Activated T-cell treated with anti-CD3 and anti-CD28 coated beads, Interleukin-2, amount 50 U/mL, for 4 hours (primary cell): Measurements from ENCODE around the gene FHAD1. TPM values are rescaled to one million over a fixed set of nuclear protein-coding genes. Genes with fewer than 3 reads are reported as not detected.
"Not testable (repeated sequence)": the region's sequence is repeated elsewhere in the genome, so short reads cannot be mapped to it uniquely, and the experiment has no call there.

ENCODE experiments used
- ATAC-seq, 2 donors: fragments of 200-7000 bp; cut with Tn5 transposase; one replicate each; pipeline ENCODE4 v1.10.0; 2021
- DNase-seq: peaks from one replicate; pipeline ENCODE4 v3.0.0-alpha.2; 2020
- H3K27me3 Mint-ChIP-seq: one replicate; pipeline ENCODE4 v1.8.0; 2021; ENCODE audit warnings: low read depth, mixed read lengths
- H3K36me3 Mint-ChIP-seq: one replicate; pipeline ENCODE4 v1.8.0; 2022; ENCODE audit warnings: mixed read lengths; ENCODE audit not compliant: insufficient read depth
- H3K4me1 Mint-ChIP-seq: one replicate; pipeline ENCODE4 v1.8.0; 2021; ENCODE audit warnings: low read depth, mixed read lengths
- H3K4me3 Mint-ChIP-seq: one replicate; pipeline ENCODE4 v1.8.0; 2021; ENCODE audit warnings: mild to moderate bottlenecking, moderate library complexity, mixed read lengths
- H3K9me3 Mint-ChIP-seq: one replicate; pipeline ENCODE4 v1.8.0; 2021; ENCODE audit warnings: mixed read lengths
- total RNA-seq, 3 donors: library from RNA; stranded (reverse); gene quantifications; one replicate each; pipeline ENCODE4 v1.2.1, GENCODE V29; 2021

Gene FHAD1
- total RNA-seq, 3 donors from 2014 or later = 0.08 to 0.50 (median 0.20) TPM

DNA sequence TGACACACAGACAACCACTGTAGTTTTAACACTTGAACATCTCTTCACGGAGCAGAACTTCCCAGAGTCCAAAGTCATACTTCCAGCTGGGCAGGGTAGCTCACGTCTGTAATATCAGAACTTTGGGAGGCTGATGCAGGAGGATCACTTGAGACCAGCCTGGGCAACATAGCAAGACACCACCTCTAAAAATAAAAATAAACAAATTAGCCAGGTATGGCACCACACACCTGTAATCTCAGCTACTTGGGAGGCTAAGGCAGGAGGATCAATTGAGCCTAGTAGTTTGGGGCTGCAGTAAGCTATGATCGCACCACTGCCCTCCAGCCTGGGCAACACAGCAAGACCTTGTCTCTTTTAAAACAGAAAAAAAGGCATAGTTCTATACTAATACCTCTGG lies 138.4 kb downstream of the FHAD1 start:
- H3K4me1 Mint-ChIP-seq = peaks cover 8% of the 10 kb centered on the region

DNA sequence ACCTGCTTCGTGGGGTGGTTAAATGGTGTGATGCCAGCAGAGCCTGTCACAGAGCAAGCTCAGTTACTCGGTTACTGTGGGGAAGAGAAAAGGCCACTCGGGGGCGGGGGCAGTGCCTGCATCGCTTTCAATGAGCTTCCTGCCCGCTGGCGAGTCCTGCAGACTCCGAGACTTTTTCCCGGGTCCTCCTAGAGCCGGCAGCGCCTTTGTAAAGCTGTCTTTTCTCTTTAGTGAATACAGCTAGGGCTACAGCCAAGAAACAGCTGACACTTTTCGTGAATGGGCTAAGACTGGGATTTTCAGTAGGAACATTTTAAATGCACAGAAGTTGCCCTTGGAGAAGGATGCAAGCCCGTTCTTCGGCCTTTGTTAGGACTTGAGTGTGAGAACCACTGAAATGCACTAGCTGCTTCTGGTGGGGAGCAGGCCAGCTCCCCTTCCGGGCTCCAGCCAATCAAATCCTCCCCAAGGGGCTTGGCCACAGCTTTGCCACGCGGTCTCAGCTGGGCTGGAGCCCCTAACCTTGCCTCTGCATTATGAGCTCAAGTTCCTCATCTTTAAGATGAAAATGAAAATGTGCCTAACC lies 139.2 kb downstream of the FHAD1 start:
- ATAC-seq (peak in 1 of 2 donors; percentile 36), DNase-seq (no peak)

More for the DNA sequence above, 138.4 kb downstream of the FHAD1 start:
- peaks cover 15% of the 10 kb centered on the region for H3K27me3 Mint-ChIP-seq
- H3K36me3 Mint-ChIP-seq = no peaks in the 10 kb centered on the region
- H3K4me3 Mint-ChIP-seq = no peak overlapping the region
- H3K9me3 Mint-ChIP-seq = no peaks in the 10 kb centered on the region
- DNase-seq (no peak), ATAC-seq (no peak)

DNA sequence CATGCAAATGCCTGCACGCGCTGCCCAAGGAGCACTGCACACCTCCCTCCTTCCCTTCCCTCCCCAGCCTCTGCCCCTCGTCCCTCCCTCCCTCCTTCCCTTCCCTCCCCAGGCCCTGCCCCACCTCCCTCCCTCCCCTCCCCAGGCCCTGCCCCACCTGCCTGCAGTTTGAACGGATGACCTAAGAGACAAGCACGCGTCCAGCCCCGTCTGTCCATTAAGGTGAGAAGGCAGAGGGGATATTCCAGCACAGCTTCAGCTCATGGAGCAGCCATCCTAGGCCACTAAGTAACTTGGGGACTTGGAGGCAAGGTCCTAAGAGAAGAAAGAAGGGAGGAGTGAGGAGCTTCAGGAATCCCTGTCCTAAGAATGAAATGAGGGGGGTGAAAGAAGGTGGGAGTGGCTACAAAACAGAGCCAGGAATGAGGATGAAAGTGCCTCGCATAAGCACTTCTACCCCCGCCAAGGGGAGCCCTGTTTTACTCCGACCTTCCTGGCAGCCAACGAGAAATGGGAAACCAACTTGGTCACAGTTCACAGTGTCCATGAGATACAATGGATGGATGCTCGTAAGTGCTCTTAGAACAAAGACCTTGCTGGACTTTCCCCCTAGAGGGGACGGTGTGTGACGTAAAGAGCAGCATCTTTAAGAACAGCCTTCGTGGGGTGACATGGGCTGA lies 141.3 kb downstream of the FHAD1 start:
- H3K27me3 Mint-ChIP-seq = peaks cover 15% of the 10 kb centered on the region
- H3K4me3 Mint-ChIP-seq = no peak overlapping the region
- DNase-seq (no peak), ATAC-seq (no peak)
- H3K36me3 Mint-ChIP-seq = no peaks in the 10 kb centered on the region
- peaks cover 8% of the 10 kb centered on the region for H3K4me1 Mint-ChIP-seq
- H3K9me3 Mint-ChIP-seq = no peaks in the 10 kb centered on the region

More for the DNA sequence above, 139.2 kb downstream of the FHAD1 start:
- no peak overlapping the region for H3K4me3 Mint-ChIP-seq
- H3K9me3 Mint-ChIP-seq = no peaks in the 10 kb centered on the region
- peaks cover 8% of the 10 kb centered on the region for H3K4me1 Mint-ChIP-seq
- peaks cover 15% of the 10 kb centered on the region for H3K27me3 Mint-ChIP-seq
- H3K36me3 Mint-ChIP-seq = no peaks in the 10 kb centered on the region

DNA sequence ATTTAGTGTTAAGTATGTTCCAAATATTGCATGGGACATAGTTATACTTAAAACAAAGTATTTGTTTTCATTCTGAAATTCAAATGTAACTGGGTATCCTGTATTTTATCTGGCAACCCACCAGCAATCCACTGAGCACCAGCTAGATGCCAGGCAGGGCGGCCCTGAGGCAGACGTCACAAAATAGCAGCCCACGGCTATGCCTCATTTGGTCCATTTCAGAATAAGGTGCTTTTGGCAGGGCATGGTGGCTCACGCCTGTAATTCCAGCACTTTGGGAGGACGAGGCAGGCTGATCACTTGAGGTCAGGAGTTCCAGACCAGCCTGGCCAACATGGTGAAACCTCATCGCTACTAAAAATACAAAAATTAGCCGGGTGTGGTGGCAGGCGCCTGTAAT lies 142.8 kb downstream of the FHAD1 start:
- H3K4me3 Mint-ChIP-seq, ATAC-seq, DNase-seq, H3K9me3 Mint-ChIP-seq, H3K27me3 Mint-ChIP-seq, H3K36me3 Mint-ChIP-seq, H3K4me1 Mint-ChIP-seq: not testable (repeated sequence)

DNA sequence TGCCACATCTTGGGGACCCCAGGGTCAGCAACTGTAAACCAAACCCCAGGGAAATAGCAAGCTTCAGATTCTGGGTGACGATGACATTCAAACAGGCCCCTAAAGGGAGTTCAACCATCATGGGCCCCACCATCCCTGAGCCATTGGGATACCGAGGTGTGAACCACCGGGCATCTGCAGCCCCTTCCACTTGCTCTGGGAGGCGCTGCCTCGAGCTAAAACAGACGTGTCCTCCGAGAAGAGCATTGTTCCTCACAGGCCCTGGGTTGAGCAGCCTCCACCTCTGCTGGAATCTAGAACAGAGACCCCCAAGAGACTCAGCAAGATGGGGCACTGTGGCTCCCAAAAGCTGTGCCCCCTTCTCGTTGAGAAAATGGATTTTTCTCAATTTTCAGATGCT lies 143.6 kb downstream of the FHAD1 start:
- Mint-ChIP-seq H3K4me3 (no peak overlapping the region), H3K4me1 (peaks cover 3% of the 10 kb centered on the region), H3K36me3 (no peaks in the 10 kb centered on the region), H3K27me3 (peaks cover 5% of the 10 kb centered on the region), H3K9me3 (no peaks in the 10 kb centered on the region)
- DNase-seq (no peak), ATAC-seq (no peak)

DNA sequence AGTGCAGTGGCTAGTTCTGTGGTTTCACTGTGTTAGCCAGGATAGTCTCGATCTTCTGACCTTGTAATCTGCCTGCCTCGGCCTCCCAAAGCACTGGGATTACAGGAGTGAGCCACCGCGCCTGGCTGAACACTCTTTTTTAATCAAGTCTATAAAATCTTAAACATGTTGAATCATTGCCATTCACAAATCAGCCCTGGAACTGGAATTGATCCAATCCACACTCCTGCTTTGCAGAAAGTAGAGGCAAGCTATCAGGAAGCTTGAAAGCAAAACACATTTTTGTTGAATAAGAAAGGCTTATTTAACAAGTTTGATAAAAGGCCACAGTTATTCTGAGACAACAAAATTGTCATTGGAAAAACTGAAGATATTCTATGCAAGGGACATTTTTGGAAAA lies 144.3 kb downstream of the FHAD1 start:
- Mint-ChIP-seq H3K4me1 (peaks cover 2% of the 10 kb centered on the region), H3K9me3 (no peaks in the 10 kb centered on the region), H3K27me3 (peaks cover 5% of the 10 kb centered on the region), H3K4me3 (no peak overlapping the region), H3K36me3 (no peaks in the 10 kb centered on the region)
- ATAC-seq (no peak), DNase-seq (no peak)

DNA sequence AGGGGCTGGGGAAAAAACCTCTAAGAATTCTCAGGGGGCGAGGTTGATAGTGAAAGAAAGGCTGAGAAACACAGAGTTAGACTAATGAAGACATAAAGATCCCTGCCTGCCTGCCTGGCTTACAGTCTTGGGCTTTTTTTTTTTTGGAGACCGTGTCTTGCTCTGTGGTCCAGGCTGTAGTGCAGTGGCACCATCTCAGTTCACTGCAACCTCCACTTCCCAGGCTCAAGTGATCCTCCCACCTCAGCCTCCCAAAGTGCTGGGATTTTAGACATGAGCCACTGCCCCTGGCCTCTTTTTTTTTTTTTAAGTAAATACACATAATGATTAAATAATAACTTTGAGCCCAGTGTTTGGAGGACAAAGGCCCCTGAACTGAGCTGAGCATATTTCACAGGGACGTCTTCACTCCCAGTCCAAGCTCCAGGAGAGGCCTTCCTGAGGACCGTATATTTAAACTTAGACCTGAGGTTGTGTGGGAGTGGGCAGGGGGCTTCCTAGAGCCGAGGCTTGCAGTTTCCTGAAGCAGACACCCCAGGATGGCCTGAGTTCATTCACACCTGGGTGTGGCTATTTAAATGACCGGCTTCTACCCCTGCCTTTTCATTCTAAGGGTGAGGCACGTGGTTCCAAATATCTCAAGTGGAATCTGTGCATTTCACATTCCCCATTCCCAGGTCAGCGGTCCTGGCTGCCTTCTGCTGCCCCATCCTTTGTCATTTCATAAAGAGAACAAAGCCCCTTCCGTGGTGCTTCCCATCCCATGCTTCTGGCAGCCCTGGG lies 146.6 kb downstream of the FHAD1 start:
- peaks cover under 1% of the 10 kb centered on the region for H3K27me3 Mint-ChIP-seq
- no peaks in the 10 kb centered on the region for H3K36me3 Mint-ChIP-seq
- no peak overlapping the region for H3K4me3 Mint-ChIP-seq
- H3K9me3 Mint-ChIP-seq = no peaks in the 10 kb centered on the region
- no peak for ATAC-seq
- no peaks in the 10 kb centered on the region for H3K4me1 Mint-ChIP-seq
- DNase-seq = no peak

DNA sequence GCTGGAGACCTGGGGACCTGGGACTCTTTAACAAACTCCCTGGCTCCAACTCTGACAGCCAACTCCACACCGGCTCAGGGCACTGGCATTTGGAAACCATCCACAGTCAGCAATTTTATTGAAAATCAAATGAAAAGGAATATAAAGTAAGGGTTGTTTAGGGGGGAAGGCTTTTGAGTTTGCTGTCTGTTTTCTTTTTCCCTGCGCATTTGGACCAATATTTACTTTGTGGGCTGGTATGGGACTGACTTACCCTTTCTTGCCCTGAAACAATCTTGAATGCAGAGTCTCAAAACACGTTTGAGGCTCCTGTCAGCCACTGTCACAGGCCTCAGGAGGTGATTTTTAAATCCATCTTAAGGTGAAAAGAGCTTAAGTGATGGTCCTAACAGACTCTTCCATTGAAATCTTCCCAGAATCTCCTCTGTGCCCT lies 147.3 kb downstream of the FHAD1 start:
- Mint-ChIP-seq H3K36me3 (no peaks in the 10 kb centered on the region), H3K4me1 (no peaks in the 10 kb centered on the region), H3K9me3 (peaks cover under 1% of the 10 kb centered on the region), H3K27me3 (no peaks in the 10 kb centered on the region), H3K4me3 (no peak overlapping the region)
- ATAC-seq (no peak), DNase-seq (no peak)

DNA sequence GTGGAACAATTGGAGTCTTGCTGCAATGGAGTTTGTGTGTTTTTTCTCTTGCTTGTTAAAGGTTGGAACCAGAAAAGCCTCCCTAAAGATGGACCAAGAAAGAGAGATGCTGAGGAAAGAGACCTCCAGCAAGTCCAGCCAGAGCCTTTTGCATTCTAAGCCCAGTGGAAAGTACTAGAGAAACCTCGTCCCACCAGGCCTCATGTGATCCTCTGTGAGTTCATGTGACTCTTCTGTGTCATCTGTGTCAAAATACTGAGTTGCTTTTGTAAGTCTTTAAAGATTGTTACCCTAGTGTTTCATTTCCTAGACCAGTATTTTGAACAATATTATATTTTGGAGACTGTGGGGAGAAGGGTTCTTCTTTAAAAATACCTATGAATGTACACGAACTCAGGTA lies 150.2 kb downstream of the FHAD1 start:
- H3K27me3 Mint-ChIP-seq = no peaks in the 10 kb centered on the region
- no peak for DNase-seq
- H3K9me3 Mint-ChIP-seq = peaks cover 4% of the 10 kb centered on the region
- H3K4me1 Mint-ChIP-seq = no peaks in the 10 kb centered on the region
- no peak for ATAC-seq
- H3K4me3 Mint-ChIP-seq = no peak overlapping the region
- no peaks in the 10 kb centered on the region for H3K36me3 Mint-ChIP-seq

DNA sequence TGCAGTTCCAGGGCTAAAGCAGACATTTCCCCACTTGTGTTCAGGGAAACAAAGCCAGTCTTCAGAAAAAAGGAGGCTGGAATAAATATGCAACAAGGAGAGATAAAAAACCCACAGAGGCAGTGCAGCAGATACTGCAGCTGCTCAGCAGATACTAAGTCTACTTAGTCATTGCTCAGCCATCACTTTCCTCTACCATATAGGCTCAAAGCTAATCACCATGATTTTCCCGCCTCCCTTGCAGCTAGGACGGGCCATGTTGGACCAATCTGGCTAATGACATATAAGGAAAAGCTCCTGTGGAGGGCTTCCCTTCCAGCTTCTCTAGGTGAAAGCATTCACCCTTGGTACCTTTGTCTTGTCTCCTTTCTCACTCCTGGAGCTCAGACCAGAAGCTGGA lies 152.7 kb downstream of the FHAD1 start:
- ATAC-seq (no peak), DNase-seq (no peak)
- H3K4me3 Mint-ChIP-seq = no peak overlapping the region
- H3K9me3 Mint-ChIP-seq = peaks cover 4% of the 10 kb centered on the region
- no peaks in the 10 kb centered on the region for H3K36me3 Mint-ChIP-seq
- no peaks in the 10 kb centered on the region for H3K27me3 Mint-ChIP-seq
- H3K4me1 Mint-ChIP-seq = no peaks in the 10 kb centered on the region

DNA sequence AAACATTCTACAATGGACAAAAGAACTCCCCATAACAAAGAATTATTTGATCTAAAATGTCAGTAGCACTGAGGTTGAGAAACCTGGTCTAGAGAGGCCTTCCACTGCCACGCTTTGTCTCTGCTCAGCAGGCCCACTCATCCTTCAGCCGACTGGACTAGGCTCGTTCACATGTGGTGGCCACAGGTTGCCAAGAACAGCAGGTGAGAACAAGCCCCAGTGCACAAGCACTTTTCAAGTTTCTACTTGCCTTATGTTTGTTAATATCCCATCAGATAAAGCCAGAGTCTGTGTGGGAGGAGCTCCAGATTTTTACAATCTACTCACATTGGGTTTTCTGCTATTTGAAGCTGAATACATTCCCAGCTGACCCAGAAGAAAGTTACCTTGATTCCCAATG lies 153.6 kb downstream of the FHAD1 start:
- ATAC-seq = no peak
- no peaks in the 10 kb centered on the region for H3K36me3 Mint-ChIP-seq
- H3K9me3 Mint-ChIP-seq = peaks cover 4% of the 10 kb centered on the region
- no peak overlapping the region for H3K4me3 Mint-ChIP-seq
- DNase-seq = no peak
- peaks cover 2% of the 10 kb centered on the region for H3K4me1 Mint-ChIP-seq
- H3K27me3 Mint-ChIP-seq = no peaks in the 10 kb centered on the region

DNA sequence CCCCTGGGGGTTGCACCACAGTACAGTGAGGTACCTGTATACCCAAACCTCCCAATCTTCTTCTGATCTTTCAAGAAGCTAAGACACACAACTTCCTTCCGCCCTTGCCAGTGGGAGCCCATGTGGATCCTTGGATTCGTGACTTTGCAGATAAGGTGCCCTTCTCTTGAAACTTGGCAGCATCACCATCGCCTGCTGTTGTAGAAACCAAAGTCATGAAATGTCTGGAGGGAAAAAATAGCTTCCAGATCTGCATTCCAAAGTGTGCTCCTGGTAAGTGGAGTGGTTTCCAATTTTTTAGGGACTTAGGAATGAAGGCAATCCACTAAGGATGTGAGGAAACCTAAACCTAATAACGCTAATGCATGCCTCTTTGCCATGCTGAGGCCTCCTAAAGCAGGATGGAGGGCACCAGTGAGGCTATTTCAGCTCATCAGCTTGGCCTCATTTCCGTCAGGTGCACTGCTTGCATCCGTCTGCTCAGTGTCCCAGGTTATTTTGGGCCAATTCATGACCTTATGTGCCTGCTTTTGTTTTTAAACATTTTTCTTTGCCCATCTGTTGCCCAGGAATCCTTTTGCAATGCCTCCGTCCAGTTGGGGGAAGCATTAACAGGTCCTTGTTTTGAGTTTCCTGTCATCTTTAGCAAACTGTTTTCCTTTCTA lies 154.5 kb downstream of the FHAD1 start:
- Mint-ChIP-seq H3K4me1 (peaks cover 2% of the 10 kb centered on the region), H3K4me3 (no peak overlapping the region), H3K36me3 (no peaks in the 10 kb centered on the region), H3K27me3 (no peaks in the 10 kb centered on the region), H3K9me3 (peaks cover 4% of the 10 kb centered on the region)
- DNase-seq (no peak), ATAC-seq (no peak)

DNA sequence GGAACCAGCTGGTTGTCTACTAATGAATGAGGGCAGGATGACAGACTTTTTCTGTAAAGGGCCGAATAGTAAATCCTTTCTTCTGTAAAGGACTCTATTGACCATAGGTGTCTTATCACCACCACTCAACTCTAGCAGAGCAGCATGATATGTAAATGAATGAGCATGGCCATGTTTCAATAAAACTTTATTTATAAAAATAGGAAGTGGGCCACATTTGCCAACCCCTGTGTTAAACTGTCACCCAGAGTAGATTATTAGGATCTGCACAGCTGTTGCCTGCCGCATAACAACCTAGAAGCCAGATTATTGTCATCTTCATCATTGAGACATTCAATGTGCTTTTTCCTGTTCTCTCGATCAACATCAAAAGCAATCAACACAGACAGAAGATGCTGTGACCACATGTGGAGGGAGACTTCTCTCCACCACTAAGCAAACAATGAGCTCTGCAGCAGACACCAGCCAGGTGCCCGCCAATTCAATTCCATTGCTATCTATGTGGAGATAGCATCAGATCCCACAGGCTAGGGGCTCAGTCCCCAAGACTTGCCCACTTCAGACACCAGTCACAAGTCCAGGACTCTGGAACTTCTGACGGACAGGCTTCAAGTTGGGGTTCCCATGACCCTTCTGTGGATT lies 155.9 kb downstream of the FHAD1 start:
- Mint-ChIP-seq H3K36me3 (no peaks in the 10 kb centered on the region), H3K4me3 (no peak overlapping the region), H3K4me1 (peaks cover 9% of the 10 kb centered on the region), H3K9me3 (peaks cover 4% of the 10 kb centered on the region), H3K27me3 (no peaks in the 10 kb centered on the region)
- DNase-seq = no peak
- ATAC-seq = no peak

DNA sequence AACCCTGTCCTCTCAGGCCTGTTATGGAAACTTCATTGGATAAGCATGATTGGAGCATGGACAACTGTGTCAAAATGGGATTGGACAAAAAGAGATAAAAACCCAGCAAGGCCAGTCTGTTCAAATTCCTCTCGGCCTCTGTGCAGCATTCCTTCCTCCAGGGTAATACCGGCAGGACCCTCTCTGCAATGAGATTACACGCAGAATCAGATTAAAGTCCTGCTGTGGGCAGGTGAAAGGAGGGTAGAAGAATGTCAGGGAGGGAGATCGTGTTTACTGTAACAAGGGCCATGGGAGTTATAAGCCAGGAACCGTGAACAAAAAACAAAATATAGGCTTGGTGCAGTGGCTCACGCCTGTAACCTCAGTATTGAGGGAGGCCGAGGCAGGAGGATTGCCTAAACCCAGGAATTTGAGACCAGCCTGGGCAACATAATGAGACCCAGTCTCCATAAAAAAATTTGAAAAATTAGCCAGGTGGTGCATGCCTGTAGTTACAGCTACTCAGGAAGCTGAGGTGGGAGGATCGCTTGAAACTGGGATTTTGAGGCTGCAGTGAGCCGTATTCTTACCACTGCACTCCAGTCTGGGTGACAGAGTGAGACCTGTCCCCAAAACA lies 157.0 kb downstream of the FHAD1 start:
- peaks cover 4% of the 10 kb centered on the region for H3K9me3 Mint-ChIP-seq
- DNase-seq (no peak), ATAC-seq (no peak)
- peaks cover 14% of the 10 kb centered on the region for H3K4me1 Mint-ChIP-seq
- H3K27me3 Mint-ChIP-seq = no peaks in the 10 kb centered on the region
- H3K36me3 Mint-ChIP-seq = no peaks in the 10 kb centered on the region
- H3K4me3 Mint-ChIP-seq = no peak overlapping the region
